Esophagus muscularis mucosa (tissue), 4 donors: ENCODE measurements around the gene ZNF211.

Experiments used
- EP300 ChIP-seq: sonication (generic); formaldehyde crosslinking; IDR thresholded peaks from one replicate; pipeline ENCODE4 v1.6.1; 2017; ENCODE audit warnings: antibody characterized with exemption
- POLR2A ChIP-seq: fragments of 450-650 bp; IDR thresholded peaks from one replicate; pipeline ENCODE4 v1.6.1; 2017; ENCODE audit warnings: antibody characterized with exemption, moderate library complexity, mild to moderate bottlenecking, low read depth
- POLR2AphosphoS5 ChIP-seq, 2 donors: sonication (generic); formaldehyde crosslinking; IDR thresholded peaks; one replicate each; pipeline ENCODE4 v1.6.1; 2017; ENCODE audit warnings: antibody characterized with exemption in 2 of 2
- TF ChIP-seq, protein P1 (sequence below), 3 experiments: fragments of 200-600 bp in 2 of 3; fragments of 450-650 bp in 1 of 3; sonication (generic) in 2 of 3; IDR thresholded peaks; one replicate each; pipeline ENCODE4 v1.5.1; 2017 to 2019; ENCODE audit warnings: antibody characterized with exemption in 3 of 3, mild to moderate bottlenecking in 2 of 3, moderate library complexity in 1 of 3

DNA sequence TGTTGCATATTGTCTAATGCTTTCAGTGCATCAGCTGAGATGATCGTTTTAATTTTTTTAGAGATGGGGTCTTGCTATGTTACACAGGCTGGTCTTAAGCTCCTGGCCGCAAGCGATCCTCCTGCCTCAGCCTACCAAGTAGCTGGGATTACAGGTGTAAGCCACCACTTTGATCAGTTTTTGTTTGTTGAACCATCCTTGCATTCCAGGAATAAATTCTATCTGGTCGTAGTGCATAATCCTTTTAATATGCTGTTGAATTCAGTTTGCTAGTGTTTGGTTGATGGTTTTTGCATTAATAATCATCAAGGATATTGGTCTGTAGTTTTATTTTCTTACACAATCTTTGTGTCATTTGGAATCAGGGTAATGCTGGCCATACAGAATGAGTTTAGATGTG is 4.4 kb downstream of the ZNF211 start:
- TF ChIP-seq POLR2AphosphoS5 (IDR thresholded peaks at IDR 0.05): no peak
- TF ChIP-seq POLR2A: no peak
- no peak for TF ChIP-seq EP300
- TF ChIP-seq, protein P1, sequence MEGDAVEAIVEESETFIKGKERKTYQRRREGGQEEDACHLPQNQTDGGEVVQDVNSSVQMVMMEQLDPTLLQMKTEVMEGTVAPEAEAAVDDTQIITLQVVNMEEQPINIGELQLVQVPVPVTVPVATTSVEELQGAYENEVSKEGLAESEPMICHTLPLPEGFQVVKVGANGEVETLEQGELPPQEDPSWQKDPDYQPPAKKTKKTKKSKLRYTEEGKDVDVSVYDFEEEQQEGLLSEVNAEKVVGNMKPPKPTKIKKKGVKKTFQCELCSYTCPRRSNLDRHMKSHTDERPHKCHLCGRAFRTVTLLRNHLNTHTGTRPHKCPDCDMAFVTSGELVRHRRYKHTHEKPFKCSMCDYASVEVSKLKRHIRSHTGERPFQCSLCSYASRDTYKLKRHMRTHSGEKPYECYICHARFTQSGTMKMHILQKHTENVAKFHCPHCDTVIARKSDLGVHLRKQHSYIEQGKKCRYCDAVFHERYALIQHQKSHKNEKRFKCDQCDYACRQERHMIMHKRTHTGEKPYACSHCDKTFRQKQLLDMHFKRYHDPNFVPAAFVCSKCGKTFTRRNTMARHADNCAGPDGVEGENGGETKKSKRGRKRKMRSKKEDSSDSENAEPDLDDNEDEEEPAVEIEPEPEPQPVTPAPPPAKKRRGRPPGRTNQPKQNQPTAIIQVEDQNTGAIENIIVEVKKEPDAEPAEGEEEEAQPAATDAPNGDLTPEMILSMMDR (IDR thresholded peaks at IDR 0.05): no peak
